Measurements from ENCODE around the gene TOM1L2.

The TOM1L2 gene

DNA sequence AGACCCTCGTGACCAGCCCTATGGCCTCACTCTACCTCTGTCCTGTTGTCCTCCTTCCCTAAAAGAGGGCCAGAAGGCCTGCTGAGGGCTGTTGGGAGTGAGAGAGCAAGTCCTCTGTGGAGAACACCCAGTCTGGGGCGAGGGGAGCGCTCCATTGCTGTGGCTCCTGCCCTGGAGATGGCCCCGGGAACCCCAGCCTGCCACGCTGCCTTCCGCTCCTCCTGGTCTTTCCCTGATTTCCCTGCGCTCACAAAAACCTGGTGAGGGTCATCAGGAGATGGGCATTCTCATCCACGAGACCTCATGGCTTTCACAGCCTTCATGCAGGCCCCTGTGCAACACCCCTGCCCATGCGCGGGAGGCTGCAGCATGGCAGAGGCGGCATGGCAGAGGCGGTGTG, 21.7 kb upstream of the TOM1L2 start:
- H3K9ac ChIP-seq (ENCODE audit: low read depth, low read length) = no peak overlapping the region
- no peak overlapping the region for H3K4me3 ChIP-seq (ENCODE audit: low read length)
- peaks cover 13% of the 10 kb centered on the region for H3K4me1 ChIP-seq (ENCODE audit: control insufficient read depth, insufficient read depth, low read length)

DNA sequence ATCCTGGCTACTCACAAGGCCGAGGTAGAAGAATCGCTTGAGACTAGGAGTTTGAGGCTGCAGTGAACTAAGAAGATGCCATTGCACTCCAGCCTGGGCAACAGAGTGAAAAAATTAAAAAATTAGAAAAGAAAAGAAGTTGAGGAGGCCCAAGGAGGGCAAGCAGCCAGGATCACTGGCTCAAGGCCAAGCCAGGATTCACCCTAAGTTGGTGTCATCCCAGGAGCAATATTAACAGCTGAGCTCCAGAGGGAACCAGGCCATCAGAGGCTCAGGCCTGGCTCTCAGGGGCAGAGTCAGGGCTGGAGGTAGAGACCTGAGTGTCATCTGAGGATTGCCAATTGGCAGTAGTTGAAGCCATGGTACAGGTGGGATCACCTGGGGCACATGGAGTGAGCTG, 21.2 kb upstream of the TOM1L2 start:
- Histone ChIP-seq H3K4me3 (ENCODE audit: low read length) (no peak overlapping the region), H3K4me1 (ENCODE audit: control insufficient read depth, insufficient read depth, low read length) (peaks cover 13% of the 10 kb centered on the region), H3K4me2 (ENCODE audit: low read length) (no peak overlapping the region), H3K9ac (ENCODE audit: low read depth, low read length) (no peak overlapping the region), H3K36me3 (ENCODE audit: insufficient read depth, low read length) (no peaks in the 10 kb centered on the region), H3K27me3 (ENCODE audit: control insufficient read depth, insufficient read depth, low read length) (no peaks in the 10 kb centered on the region), H3K9me3 (replicated peaks; ENCODE audit: low read length) (no peaks in the 10 kb centered on the region)

More for the DNA sequence above, 21.7 kb upstream of the TOM1L2 start:
- Histone ChIP-seq H3K4me2 (ENCODE audit: low read length) (no peak overlapping the region), H3K36me3 (ENCODE audit: insufficient read depth, low read length) (no peaks in the 10 kb centered on the region), H3K27me3 (ENCODE audit: control insufficient read depth, insufficient read depth, low read length) (no peaks in the 10 kb centered on the region), H3K9me3 (replicated peaks; ENCODE audit: low read length) (no peaks in the 10 kb centered on the region)

DNA sequence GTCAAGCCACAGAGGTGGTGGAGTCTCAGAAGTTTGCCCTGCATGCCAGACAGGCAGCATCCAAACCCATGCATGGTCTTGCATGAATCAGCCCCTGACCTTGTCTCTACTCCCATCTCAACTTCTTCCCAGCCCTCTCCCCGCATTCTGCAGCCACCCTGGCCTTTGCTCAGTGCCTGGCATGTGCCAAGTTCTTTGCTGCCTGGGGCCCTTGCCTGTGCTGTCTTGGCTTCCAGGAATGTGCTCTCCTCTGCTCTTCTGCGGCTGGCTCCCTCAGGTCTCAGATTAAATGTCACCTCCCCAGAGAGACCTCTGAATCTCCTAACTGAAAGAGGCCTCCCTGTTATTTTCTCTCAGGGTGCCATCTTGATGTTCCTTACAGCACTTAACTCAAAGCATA, 18.1 kb upstream of the TOM1L2 start:
- H3K4me3 ChIP-seq (ENCODE audit: low read length) = no peak overlapping the region
- no peak overlapping the region for H3K9ac ChIP-seq (ENCODE audit: low read depth, low read length)
- H3K4me2 ChIP-seq (ENCODE audit: low read length) = no peak overlapping the region
- H3K9me3 ChIP-seq (replicated peaks; ENCODE audit: low read length) = no peaks in the 10 kb centered on the region
- H3K4me1 ChIP-seq (ENCODE audit: control insufficient read depth, insufficient read depth, low read length) = peaks cover 13% of the 10 kb centered on the region
- H3K36me3 ChIP-seq (ENCODE audit: insufficient read depth, low read length) = no peaks in the 10 kb centered on the region
- no peaks in the 10 kb centered on the region for H3K27me3 ChIP-seq (ENCODE audit: control insufficient read depth, insufficient read depth, low read length)

DNA sequence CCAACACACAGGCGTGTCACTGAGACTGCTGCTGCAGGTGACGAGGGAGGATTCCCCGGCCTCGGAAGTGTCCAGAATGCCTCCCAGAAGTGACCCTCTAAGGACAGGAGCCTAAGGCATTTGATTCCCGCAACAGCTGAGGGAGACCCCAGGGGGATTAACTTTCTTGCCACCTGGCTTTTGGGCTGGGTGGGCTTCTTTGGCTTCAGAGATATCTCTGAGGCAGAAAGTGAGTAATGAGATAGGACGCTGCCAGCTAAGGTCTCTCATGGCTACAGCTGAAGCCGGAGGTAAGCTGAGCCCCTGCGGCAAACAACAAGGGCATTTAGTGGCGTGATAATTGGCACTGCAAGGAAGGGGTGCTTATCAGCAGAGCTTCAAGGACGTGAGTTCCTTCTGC, 17.4 kb upstream of the TOM1L2 start:
- H3K27me3 ChIP-seq (ENCODE audit: control insufficient read depth, insufficient read depth, low read length) = no peaks in the 10 kb centered on the region
- H3K9ac ChIP-seq (ENCODE audit: low read depth, low read length) = no peak overlapping the region
- no peak overlapping the region for H3K4me3 ChIP-seq (ENCODE audit: low read length)
- H3K9me3 ChIP-seq (replicated peaks; ENCODE audit: low read length) = no peaks in the 10 kb centered on the region
- H3K4me1 ChIP-seq (ENCODE audit: control insufficient read depth, insufficient read depth, low read length) = peaks cover 13% of the 10 kb centered on the region
- H3K36me3 ChIP-seq (ENCODE audit: insufficient read depth, low read length) = no peaks in the 10 kb centered on the region
- H3K4me2 ChIP-seq (ENCODE audit: low read length) = no peak overlapping the region

DNA sequence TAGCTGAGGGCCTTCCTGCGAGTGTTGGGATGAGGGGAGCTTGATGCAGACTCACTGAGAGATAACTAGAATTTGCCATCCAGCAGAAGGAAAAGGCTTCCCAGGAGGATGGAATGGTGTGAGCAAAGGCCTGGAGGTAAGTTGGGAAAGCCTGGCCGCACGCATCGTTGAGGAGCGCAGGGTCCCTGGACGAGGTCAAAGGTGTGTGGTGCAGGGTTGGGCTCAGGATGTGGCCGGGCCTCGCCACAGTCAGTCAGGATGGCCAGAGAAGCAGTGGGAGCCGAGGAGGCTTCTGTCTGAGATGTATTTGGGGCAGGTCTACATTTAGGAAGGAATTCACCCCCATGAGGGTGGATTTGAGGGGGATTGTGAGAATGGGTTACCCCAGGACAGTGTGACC, 16.9 kb upstream of the TOM1L2 start:
- Histone ChIP-seq H3K4me3 (ENCODE audit: low read length) (no peak overlapping the region), H3K27me3 (ENCODE audit: control insufficient read depth, insufficient read depth, low read length) (no peaks in the 10 kb centered on the region), H3K9ac (ENCODE audit: low read depth, low read length) (no peak overlapping the region), H3K36me3 (ENCODE audit: insufficient read depth, low read length) (no peaks in the 10 kb centered on the region), H3K9me3 (replicated peaks; ENCODE audit: low read length) (no peaks in the 10 kb centered on the region), H3K4me1 (ENCODE audit: control insufficient read depth, insufficient read depth, low read length) (peaks cover 13% of the 10 kb centered on the region), H3K4me2 (ENCODE audit: low read length) (no peak overlapping the region)

DNA sequence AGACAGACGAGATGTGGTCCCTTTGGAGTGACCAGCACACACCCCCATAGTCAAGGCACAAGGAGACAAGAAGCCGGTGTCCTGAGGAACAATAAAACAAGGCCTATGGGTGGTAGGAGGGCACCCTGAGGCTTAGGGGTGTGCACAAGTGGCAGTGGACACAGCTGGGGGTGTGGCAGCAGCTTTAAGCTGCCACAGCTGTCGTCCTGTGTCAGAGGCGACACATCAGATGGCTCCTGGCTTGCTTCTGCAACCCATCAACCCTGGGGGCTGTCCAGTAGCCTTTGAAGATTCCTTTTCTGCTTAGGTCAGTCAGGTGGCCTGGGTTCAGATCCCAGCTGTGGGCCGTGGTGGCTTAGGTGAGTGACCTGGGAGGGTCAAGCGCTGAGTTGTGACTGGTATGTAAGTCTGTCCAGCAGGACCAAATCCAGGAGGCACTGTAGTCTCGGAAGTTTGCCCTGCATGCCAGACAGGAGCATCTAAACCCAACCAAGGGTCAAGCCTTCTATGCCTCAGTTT, 16.3 kb upstream of the TOM1L2 start:
- Histone ChIP-seq H3K4me2 (ENCODE audit: low read length) (no peak overlapping the region), H3K4me3 (ENCODE audit: low read length) (no peak overlapping the region), H3K27me3 (ENCODE audit: control insufficient read depth, insufficient read depth, low read length) (no peaks in the 10 kb centered on the region), H3K36me3 (ENCODE audit: insufficient read depth, low read length) (no peaks in the 10 kb centered on the region), H3K9me3 (replicated peaks; ENCODE audit: low read length) (no peaks in the 10 kb centered on the region), H3K9ac (ENCODE audit: low read depth, low read length) (no peak overlapping the region), H3K4me1 (ENCODE audit: control insufficient read depth, insufficient read depth, low read length) (peaks cover 13% of the 10 kb centered on the region)

DNA sequence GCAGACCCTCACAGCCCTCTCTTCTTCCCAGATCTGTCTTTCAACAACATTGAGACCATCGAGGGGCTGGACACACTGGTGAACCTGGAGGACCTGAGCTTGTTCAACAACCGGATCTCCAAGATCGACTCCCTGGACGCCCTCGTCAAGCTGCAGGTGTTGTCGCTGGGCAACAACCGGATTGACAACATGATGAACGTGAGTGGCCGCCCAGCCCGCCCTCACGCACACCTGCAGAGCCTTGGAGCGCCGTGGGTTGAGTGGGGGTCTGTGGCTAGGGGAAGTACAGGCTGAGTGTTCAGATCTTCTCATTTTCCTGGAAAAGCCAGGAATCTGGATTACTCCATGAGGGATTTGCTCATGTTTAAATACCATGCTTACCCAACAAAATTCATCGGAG, 15.7 kb upstream of the TOM1L2 start:
- H3K9ac ChIP-seq (ENCODE audit: low read depth, low read length) = no peak overlapping the region
- no peaks in the 10 kb centered on the region for H3K36me3 ChIP-seq (ENCODE audit: insufficient read depth, low read length)
- H3K27me3 ChIP-seq (ENCODE audit: control insufficient read depth, insufficient read depth, low read length) = no peaks in the 10 kb centered on the region
- H3K4me2 ChIP-seq (ENCODE audit: low read length) = no peak overlapping the region
- no peaks in the 10 kb centered on the region for H3K9me3 ChIP-seq (replicated peaks; ENCODE audit: low read length)
- no peak overlapping the region for H3K4me3 ChIP-seq (ENCODE audit: low read length)
- H3K4me1 ChIP-seq (ENCODE audit: control insufficient read depth, insufficient read depth, low read length) = peaks cover 18% of the 10 kb centered on the region

DNA sequence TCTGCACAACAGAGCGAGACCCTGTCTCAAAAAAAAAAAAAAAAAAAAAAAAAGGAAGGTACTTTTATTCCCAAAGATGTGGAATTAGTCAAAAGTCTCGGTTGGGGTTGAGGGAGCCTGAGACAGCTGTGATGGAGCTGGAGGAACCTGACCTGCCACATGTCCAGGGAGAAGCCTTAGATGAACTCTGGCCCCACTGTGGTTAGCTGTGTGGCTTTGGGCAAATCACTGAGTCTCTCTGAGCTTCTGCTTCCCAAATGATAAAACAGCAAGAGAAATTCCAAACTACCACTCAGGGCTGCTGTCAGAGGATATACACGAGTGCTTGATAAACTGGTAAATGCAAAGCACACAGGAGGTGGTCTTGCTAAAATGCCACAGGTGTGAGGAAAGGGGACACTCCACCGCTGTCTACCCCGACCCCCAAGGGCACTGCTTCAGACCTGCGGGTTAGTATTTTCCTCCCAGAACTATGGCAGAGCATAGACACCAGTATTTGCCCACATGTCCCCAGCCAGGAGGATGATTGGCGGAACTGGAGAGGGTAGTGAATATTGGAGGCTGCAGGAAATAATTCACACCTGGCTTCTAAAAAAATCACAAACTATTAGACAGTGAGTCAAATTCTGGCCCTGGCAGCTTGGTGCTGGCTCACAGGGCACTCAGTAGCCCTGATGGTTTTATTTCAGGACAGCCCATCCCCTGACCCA, 15.1 kb upstream of the TOM1L2 start:
- no peaks in the 10 kb centered on the region for H3K36me3 ChIP-seq (ENCODE audit: insufficient read depth, low read length)
- no peaks in the 10 kb centered on the region for H3K27me3 ChIP-seq (ENCODE audit: control insufficient read depth, insufficient read depth, low read length)
- no peak overlapping the region for H3K4me3 ChIP-seq (ENCODE audit: low read length)
- H3K4me2 ChIP-seq (ENCODE audit: low read length) = no peak overlapping the region
- no peaks in the 10 kb centered on the region for H3K9me3 ChIP-seq (replicated peaks; ENCODE audit: low read length)
- H3K4me1 ChIP-seq (ENCODE audit: control insufficient read depth, insufficient read depth, low read length) = peaks cover 18% of the 10 kb centered on the region
- no peak overlapping the region for H3K9ac ChIP-seq (ENCODE audit: low read depth, low read length)

DNA sequence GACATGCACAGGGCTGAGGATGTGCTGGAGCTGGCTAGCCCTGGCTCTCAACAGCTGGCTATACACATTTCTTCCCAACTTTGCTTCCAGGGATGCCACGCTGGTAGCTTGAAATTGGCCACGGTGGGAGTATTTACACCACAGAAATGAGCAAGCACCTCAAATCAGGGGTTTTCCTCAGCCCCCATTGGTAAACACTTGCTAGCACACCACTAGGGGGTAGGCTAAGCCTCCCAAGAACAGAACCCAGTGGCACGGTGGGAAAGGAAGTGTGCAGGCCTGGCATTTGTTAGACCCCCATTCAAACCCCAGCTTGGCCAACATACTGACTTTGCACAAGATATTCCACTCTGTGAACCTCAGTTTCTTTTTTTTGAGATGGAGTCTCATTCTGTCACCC, 13.4 kb upstream of the TOM1L2 start:
- Histone ChIP-seq H3K4me1 (ENCODE audit: control insufficient read depth, insufficient read depth, low read length) (peaks cover 10% of the 10 kb centered on the region), H3K36me3 (ENCODE audit: insufficient read depth, low read length) (no peaks in the 10 kb centered on the region), H3K4me3 (ENCODE audit: low read length) (no peak overlapping the region), H3K9me3 (replicated peaks; ENCODE audit: low read length) (no peaks in the 10 kb centered on the region), H3K4me2 (ENCODE audit: low read length) (no peak overlapping the region), H3K27me3 (ENCODE audit: control insufficient read depth, insufficient read depth, low read length) (no peaks in the 10 kb centered on the region), H3K9ac (ENCODE audit: low read depth, low read length) (no peak overlapping the region)

DNA sequence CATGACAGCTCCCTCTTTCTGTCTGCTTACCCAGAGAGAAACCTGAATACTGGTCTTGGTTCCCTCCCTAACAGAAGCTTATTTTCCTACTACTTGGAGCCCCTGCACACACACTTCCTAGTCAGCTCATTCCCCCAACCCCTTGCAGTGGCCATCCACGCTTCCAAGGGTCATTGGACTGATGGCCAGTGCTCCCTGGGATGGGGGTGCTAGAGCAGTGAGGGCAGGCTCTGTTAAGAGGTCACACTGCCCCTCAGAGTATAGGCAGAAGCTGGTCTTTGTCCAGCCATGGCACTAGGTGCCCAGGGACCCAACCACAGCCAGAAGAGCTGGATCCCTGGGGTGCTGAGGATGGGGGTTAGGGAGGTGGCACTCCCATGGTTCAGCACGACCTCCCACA, 13.0 kb upstream of the TOM1L2 start:
- no peak overlapping the region for H3K4me2 ChIP-seq (ENCODE audit: low read length)
- no peaks in the 10 kb centered on the region for H3K27me3 ChIP-seq (ENCODE audit: control insufficient read depth, insufficient read depth, low read length)
- H3K4me1 ChIP-seq (ENCODE audit: control insufficient read depth, insufficient read depth, low read length) = peaks cover 6% of the 10 kb centered on the region
- H3K9me3 ChIP-seq (replicated peaks; ENCODE audit: low read length) = no peaks in the 10 kb centered on the region
- no peak overlapping the region for H3K4me3 ChIP-seq (ENCODE audit: low read length)
- no peaks in the 10 kb centered on the region for H3K36me3 ChIP-seq (ENCODE audit: insufficient read depth, low read length)
- no peak overlapping the region for H3K9ac ChIP-seq (ENCODE audit: low read depth, low read length)

DNA sequence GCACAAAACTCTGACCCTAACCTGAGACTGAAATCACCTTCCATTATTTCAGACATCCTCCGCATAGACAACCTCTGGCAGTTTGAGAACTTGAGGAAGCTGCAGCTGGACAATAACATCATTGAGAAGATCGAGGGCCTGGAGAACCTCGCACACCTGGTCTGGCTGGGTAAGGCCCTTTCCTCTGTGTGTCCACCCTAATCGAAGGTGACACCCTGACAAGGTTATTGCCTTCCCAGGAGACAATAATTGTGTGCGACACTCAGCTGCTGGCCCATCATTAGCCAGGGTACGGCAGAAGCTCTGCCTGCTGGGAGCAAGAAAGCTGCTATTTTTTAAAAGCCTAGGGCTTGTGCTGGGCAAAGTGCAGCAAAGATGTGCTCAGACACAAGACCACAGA, 11.6 kb upstream of the TOM1L2 start:
- Histone ChIP-seq H3K4me2 (ENCODE audit: low read length) (no peak overlapping the region), H3K36me3 (ENCODE audit: insufficient read depth, low read length) (no peaks in the 10 kb centered on the region), H3K27me3 (ENCODE audit: control insufficient read depth, insufficient read depth, low read length) (no peaks in the 10 kb centered on the region), H3K9ac (ENCODE audit: low read depth, low read length) (no peak overlapping the region), H3K9me3 (replicated peaks; ENCODE audit: low read length) (no peaks in the 10 kb centered on the region), H3K4me1 (ENCODE audit: control insufficient read depth, insufficient read depth, low read length) (peaks cover 6% of the 10 kb centered on the region), H3K4me3 (ENCODE audit: low read length) (no peak overlapping the region)

DNA sequence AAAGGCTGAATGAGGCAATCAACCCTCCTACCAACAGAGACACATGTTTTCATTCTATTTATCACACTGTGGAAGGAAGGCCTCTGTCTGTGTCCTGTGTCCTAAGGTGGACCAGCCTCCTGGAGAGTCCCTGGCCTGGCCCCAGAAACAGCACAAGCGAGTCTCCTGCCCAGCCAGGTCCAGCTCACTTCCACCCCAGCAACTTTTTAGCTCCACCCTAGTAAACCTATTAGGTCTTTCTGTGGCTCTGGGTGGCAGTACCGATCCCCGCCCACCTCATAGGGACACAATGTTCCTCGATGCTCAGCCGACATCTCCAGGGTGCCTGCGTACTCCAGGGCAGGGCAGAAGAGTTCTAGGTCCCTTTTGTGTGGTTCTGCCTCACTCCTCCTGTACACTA, 11.2 kb upstream of the TOM1L2 start:
- Histone ChIP-seq H3K4me1 (ENCODE audit: control insufficient read depth, insufficient read depth, low read length) (peaks cover 6% of the 10 kb centered on the region), H3K36me3 (ENCODE audit: insufficient read depth, low read length) (no peaks in the 10 kb centered on the region), H3K4me3 (ENCODE audit: low read length) (no peak overlapping the region), H3K27me3 (ENCODE audit: control insufficient read depth, insufficient read depth, low read length) (no peaks in the 10 kb centered on the region), H3K4me2 (ENCODE audit: low read length) (no peak overlapping the region), H3K9me3 (replicated peaks; ENCODE audit: low read length) (no peaks in the 10 kb centered on the region), H3K9ac (ENCODE audit: low read depth, low read length) (no peak overlapping the region)

Measured in skeletal muscle satellite cell (primary cell).